ENCODE measurements around the gene LRRC4C. TPM values are rescaled to one million over a fixed set of nuclear protein-coding genes. Genes with fewer than 3 reads are reported as not detected.

The LRRC4C gene
- polyA plus RNA-seq, 4 donors: 1.4 to 1.6 TPM; not detected in 2

- Histone ChIP-seq H3K9me3 (ENCODE audit: control insufficient read depth in 2 of 2, insufficient read depth in 1 of 2, low read depth in 1 of 2, low read length in 1 of 2) (no peaks in the 10 kb centered on the region), H3K4me1 (ENCODE audit: control insufficient read depth in 3 of 3, insufficient read depth in 2 of 3, low read depth in 1 of 3, low read length in 2 of 3) (no peaks in the 10 kb centered on the region), H3K27me3 (ENCODE audit: control insufficient read depth in 3 of 3, insufficient read depth in 3 of 3, low read length in 3 of 3) (no peaks in the 10 kb centered on the region), H3K4me3 (ENCODE audit: low read depth in 1 of 3, low read length in 3 of 3) (no peak overlapping the region), H3K36me3 (ENCODE audit: control insufficient read depth in 3 of 3, insufficient read depth in 2 of 3, low read depth in 1 of 3, low read length in 3 of 3) (no peaks in the 10 kb centered on the region), H3K27ac (ENCODE audit: low read depth in 1 of 3, low read length in 2 of 3) (no peak overlapping the region)
- FAIRE-seq (no peak), DNase-seq (no peak)
- 66 to 82% (median 81%) methylated on average over 2 of the region's 2 CpGs for WGBS, 3 donors
Observed at GRCh38 chr11:41222236-41222635, 237.2 kb downstream of the LRRC4C start.

- no peaks in the 10 kb centered on the region for H3K27me3 ChIP-seq (ENCODE audit: control insufficient read depth in 3 of 3, insufficient read depth in 3 of 3, low read length in 3 of 3)
- H3K9me3 ChIP-seq (ENCODE audit: control insufficient read depth in 2 of 2, insufficient read depth in 1 of 2, low read depth in 1 of 2, low read length in 1 of 2): no peaks in the 10 kb centered on the region
- H3K4me1 ChIP-seq (ENCODE audit: control insufficient read depth in 3 of 3, insufficient read depth in 2 of 3, low read depth in 1 of 3, low read length in 2 of 3): no peaks in the 10 kb centered on the region
- FAIRE-seq: no peak
- H3K27ac ChIP-seq (ENCODE audit: low read depth in 1 of 3, low read length in 2 of 3): no peak overlapping the region
- H3K36me3 ChIP-seq (ENCODE audit: control insufficient read depth in 3 of 3, insufficient read depth in 2 of 3, low read depth in 1 of 3, low read length in 3 of 3): no peaks in the 10 kb centered on the region
- H3K4me3 ChIP-seq (ENCODE audit: low read depth in 1 of 3, low read length in 3 of 3): no peak overlapping the region
- DNase-seq: no peak
Observed at GRCh38 chr11:41206388-41206787, 253.1 kb downstream of the LRRC4C start.

- no peak overlapping the region for H3K27ac ChIP-seq (ENCODE audit: low read depth in 1 of 3, low read length in 2 of 3)
- H3K4me1 ChIP-seq (ENCODE audit: control insufficient read depth in 3 of 3, insufficient read depth in 2 of 3, low read depth in 1 of 3, low read length in 2 of 3): no peaks in the 10 kb centered on the region
- H3K27me3 ChIP-seq (ENCODE audit: control insufficient read depth in 3 of 3, insufficient read depth in 3 of 3, low read length in 3 of 3): no peaks in the 10 kb centered on the region
- no peaks in the 10 kb centered on the region for H3K36me3 ChIP-seq (ENCODE audit: control insufficient read depth in 3 of 3, insufficient read depth in 2 of 3, low read depth in 1 of 3, low read length in 3 of 3)
- 0 to 2% (median 1%) methylated on average over 5 of the region's 5 CpGs for WGBS, 3 donors
- FAIRE-seq (no peak), DNase-seq (no peak)
- H3K9me3 ChIP-seq (ENCODE audit: control insufficient read depth in 2 of 2, insufficient read depth in 1 of 2, low read depth in 1 of 2, low read length in 1 of 2): no peaks in the 10 kb centered on the region
- H3K4me3 ChIP-seq (ENCODE audit: low read depth in 1 of 3, low read length in 3 of 3): no peak overlapping the region
Observed at GRCh38 chr11:41201156-41201555, 258.3 kb downstream of the LRRC4C start.

- no peak overlapping the region for H3K4me3 ChIP-seq (ENCODE audit: low read depth in 1 of 3, low read length in 3 of 3)
- no peak for FAIRE-seq
- no peaks in the 10 kb centered on the region for H3K36me3 ChIP-seq (ENCODE audit: control insufficient read depth in 3 of 3, insufficient read depth in 2 of 3, low read depth in 1 of 3, low read length in 3 of 3)
- WGBS, 3 donors: 57 to 70% (median 70%) methylated on average over 14 of the region's 14 CpGs
- no peak overlapping the region for H3K27ac ChIP-seq (ENCODE audit: low read depth in 1 of 3, low read length in 2 of 3)
- no peak for DNase-seq
- no peaks in the 10 kb centered on the region for H3K9me3 ChIP-seq (ENCODE audit: control insufficient read depth in 2 of 2, insufficient read depth in 1 of 2, low read depth in 1 of 2, low read length in 1 of 2)
- no peaks in the 10 kb centered on the region for H3K27me3 ChIP-seq (ENCODE audit: control insufficient read depth in 3 of 3, insufficient read depth in 3 of 3, low read length in 3 of 3)
- H3K4me1 ChIP-seq (ENCODE audit: control insufficient read depth in 3 of 3, insufficient read depth in 2 of 3, low read depth in 1 of 3, low read length in 2 of 3): no peaks in the 10 kb centered on the region
Observed at GRCh38 chr11:41190437-41191082, 268.9 kb downstream of the LRRC4C start.

- Histone ChIP-seq H3K27me3 (ENCODE audit: control insufficient read depth in 3 of 3, insufficient read depth in 3 of 3, low read length in 3 of 3) (no peaks in the 10 kb centered on the region), H3K36me3 (ENCODE audit: control insufficient read depth in 3 of 3, insufficient read depth in 2 of 3, low read depth in 1 of 3, low read length in 3 of 3) (no peaks in the 10 kb centered on the region), H3K27ac (ENCODE audit: low read depth in 1 of 3, low read length in 2 of 3) (no peak overlapping the region), H3K9me3 (ENCODE audit: control insufficient read depth in 2 of 2, insufficient read depth in 1 of 2, low read depth in 1 of 2, low read length in 1 of 2) (no peaks in the 10 kb centered on the region), H3K4me1 (ENCODE audit: control insufficient read depth in 3 of 3, insufficient read depth in 2 of 3, low read depth in 1 of 3, low read length in 2 of 3) (no peaks in the 10 kb centered on the region), H3K4me3 (ENCODE audit: low read depth in 1 of 3, low read length in 3 of 3) (no peak overlapping the region)
- no peak for DNase-seq
- FAIRE-seq: no peak
- 23 to 45% (median 42%) methylated on average over 4 of the region's 4 CpGs for WGBS, 3 donors
Observed at GRCh38 chr11:41189701-41190436, 269.6 kb downstream of the LRRC4C start.

GRCh38 chr11:41177791-41178190 is 281.7 kb downstream of the LRRC4C start:
- FAIRE-seq (no peak), DNase-seq (no peak)
- H3K27ac ChIP-seq (ENCODE audit: low read depth in 1 of 3, low read length in 2 of 3): no peak overlapping the region
- no peaks in the 10 kb centered on the region for H3K9me3 ChIP-seq (ENCODE audit: control insufficient read depth in 2 of 2, insufficient read depth in 1 of 2, low read depth in 1 of 2, low read length in 1 of 2)
- H3K4me3 ChIP-seq (ENCODE audit: low read depth in 1 of 3, low read length in 3 of 3): no peak overlapping the region
- no peaks in the 10 kb centered on the region for H3K36me3 ChIP-seq (ENCODE audit: control insufficient read depth in 3 of 3, insufficient read depth in 2 of 3, low read depth in 1 of 3, low read length in 3 of 3)
- H3K4me1 ChIP-seq (ENCODE audit: control insufficient read depth in 3 of 3, insufficient read depth in 2 of 3, low read depth in 1 of 3, low read length in 2 of 3): no peaks in the 10 kb centered on the region
- 77 to 82% (median 80%) methylated on average over 4 of the region's 4 CpGs for WGBS, 3 donors
- H3K27me3 ChIP-seq (ENCODE audit: control insufficient read depth in 3 of 3, insufficient read depth in 3 of 3, low read length in 3 of 3): no peaks in the 10 kb centered on the region

GRCh38 chr11:41175304-41175972 is 284.0 kb downstream of the LRRC4C start:
- H3K4me1 ChIP-seq (ENCODE audit: control insufficient read depth in 3 of 3, insufficient read depth in 2 of 3, low read depth in 1 of 3, low read length in 2 of 3): no peaks in the 10 kb centered on the region
- H3K36me3 ChIP-seq (ENCODE audit: control insufficient read depth in 3 of 3, insufficient read depth in 2 of 3, low read depth in 1 of 3, low read length in 3 of 3): no peaks in the 10 kb centered on the region
- no peaks in the 10 kb centered on the region for H3K9me3 ChIP-seq (ENCODE audit: control insufficient read depth in 2 of 2, insufficient read depth in 1 of 2, low read depth in 1 of 2, low read length in 1 of 2)
- FAIRE-seq (no peak), DNase-seq (no peak)
- no peaks in the 10 kb centered on the region for H3K27me3 ChIP-seq (ENCODE audit: control insufficient read depth in 3 of 3, insufficient read depth in 3 of 3, low read length in 3 of 3)
- H3K27ac ChIP-seq (ENCODE audit: low read depth in 1 of 3, low read length in 2 of 3): no peak overlapping the region
- H3K4me3 ChIP-seq (ENCODE audit: low read depth in 1 of 3, low read length in 3 of 3): no peak overlapping the region
- WGBS, 3 donors: 39 to 58% (median 52%) methylated on average over 1 of the region's 1 CpG

- 53 to 69% (median 57%) methylated on average over 2 of the region's 2 CpGs for WGBS, 3 donors
- H3K27me3 ChIP-seq (ENCODE audit: control insufficient read depth in 3 of 3, insufficient read depth in 3 of 3, low read length in 3 of 3): no peaks in the 10 kb centered on the region
- no peaks in the 10 kb centered on the region for H3K9me3 ChIP-seq (ENCODE audit: control insufficient read depth in 2 of 2, insufficient read depth in 1 of 2, low read depth in 1 of 2, low read length in 1 of 2)
- DNase-seq (no peak), FAIRE-seq (no peak)
- no peak overlapping the region for H3K27ac ChIP-seq (ENCODE audit: low read depth in 1 of 3, low read length in 2 of 3)
- no peaks in the 10 kb centered on the region for H3K36me3 ChIP-seq (ENCODE audit: control insufficient read depth in 3 of 3, insufficient read depth in 2 of 3, low read depth in 1 of 3, low read length in 3 of 3)
- H3K4me1 ChIP-seq (ENCODE audit: control insufficient read depth in 3 of 3, insufficient read depth in 2 of 3, low read depth in 1 of 3, low read length in 2 of 3): no peaks in the 10 kb centered on the region
- H3K4me3 ChIP-seq (ENCODE audit: low read depth in 1 of 3, low read length in 3 of 3): no peak overlapping the region
Observed at GRCh38 chr11:41146326-41146725, 313.1 kb downstream of the LRRC4C start.

Data from small intestine (tissue), 7 donors.